Tibial artery (tissue), 4 donors: ENCODE data around the gene AGAP1.
"Not testable (repeated sequence)": the region's sequence is repeated elsewhere in the genome, so short reads cannot be mapped to it uniquely, and the experiment has no call there.

Experiments
- DNase-seq, 2 donors: peaks; one replicate each; pipeline ENCODE4 v3.0.0-alpha.2; 2019
- H3K27ac ChIP-seq, 2 donors: fragments of 200-600 bp; sonication (generic) in 1 of 2; 1 replicate in 1 of 2; 2 replicates in 1 of 2; pipeline ENCODE4 v1.5.1; 2018 to 2019; ENCODE audit warnings: mild to moderate bottlenecking in 1 of 2
- H3K27me3 ChIP-seq, 2 donors: fragments of 200-600 bp; sonication (generic) in 1 of 2; one replicate each; pipeline versions ENCODE4 v1.5.1 to v1.6.0; 2016 to 2019
- H3K36me3 ChIP-seq, 3 donors: fragments of 200-600 bp; sonication (generic) in 2 of 3; one replicate each; pipeline ENCODE4 v1.5.1; 2016 to 2019; ENCODE audit warnings: mild to moderate bottlenecking in 2 of 3
- H3K4me1 ChIP-seq, 4 donors: fragments of 200-600 bp; sonication (generic) in 2 of 4; 1 replicate in 3 of 4; 2 replicates in 1 of 4; pipeline ENCODE4 v1.5.1; 2016 to 2019
- H3K4me3 ChIP-seq, 2 donors: fragments of 200-600 bp; sonication (generic) in 1 of 2; 1 replicate in 1 of 2; 2 replicates in 1 of 2; pipeline ENCODE4 v1.5.1; 2018 to 2019; ENCODE audit warnings: mild to moderate bottlenecking in 2 of 2
- H3K9me3 ChIP-seq, 3 donors: fragments of 200-600 bp; sonication (generic) in 1 of 3; one replicate each; pipeline ENCODE4 v1.5.1; 2016 to 2019
- CTCF ChIP-seq, 2 experiments: fragments of 200-600 bp in 1 of 2; fragments of 450-650 bp in 1 of 2; IDR thresholded peaks; one replicate each; pipeline ENCODE4 v1.5.1; 2017 to 2019; ENCODE audit warnings: antibody characterized with exemption in 2 of 2, mild to moderate bottlenecking in 1 of 2, moderate library complexity in 1 of 2
- intact Hi-C: fragments of 100-400 bp; cut with DNase I; formaldehyde crosslinking; loops from one replicate; pipeline ENCODE4 v1.15.0; 2023; ENCODE audit warnings: low total_unique reads

AGAP1 gene

GRCh38 chr2:236130349-236130998, 636.6 kb downstream of the AGAP1 start:
- Histone ChIP-seq H3K36me3 (peaks cover 0 to 26% (median 4%) of the 10 kb centered on the region in 3 donors), H3K4me3 (no peak overlapping the region), H3K27ac (no peak overlapping the region), H3K27me3 (no peaks in the 10 kb centered on the region), H3K4me1 (no peaks in the 10 kb centered on the region), H3K9me3 (no peaks in the 10 kb centered on the region)
- DNase-seq: peak in 1 of 2 donors; percentile 59
- intact Hi-C loops: no loop called here
- no peak for TF ChIP-seq CTCF (IDR thresholded peaks at IDR 0.05)

- DNase-seq: peak in 1 of 2 donors; percentile 56
- peaks cover 0 to 19% (median 0%) of the 10 kb centered on the region in 3 donors for H3K36me3 ChIP-seq
- intact Hi-C loops: no loop called here
- no peak overlapping the region for H3K4me3 ChIP-seq
- H3K4me1 ChIP-seq: no peaks in the 10 kb centered on the region
- no peaks in the 10 kb centered on the region for H3K27me3 ChIP-seq
- H3K9me3 ChIP-seq: no peaks in the 10 kb centered on the region
- no peak overlapping the region for H3K27ac ChIP-seq
- no peak for TF ChIP-seq CTCF (IDR thresholded peaks at IDR 0.05)
These were observed 637.3 kb downstream of the AGAP1 start for GRCh38 chr2:236131073-236131692.

- intact Hi-C loops: no loop called here
- Histone ChIP-seq H3K4me1 (no peaks in the 10 kb centered on the region), H3K36me3 (peaks cover 0 to 4% (median 0%) of the 10 kb centered on the region in 3 donors), H3K27ac (no peak overlapping the region), H3K27me3 (no peaks in the 10 kb centered on the region), H3K9me3 (no peaks in the 10 kb centered on the region), H3K4me3 (no peak overlapping the region)
- no peak for TF ChIP-seq CTCF (IDR thresholded peaks at IDR 0.05)
- peak in 1 of 2 donors; percentile 44 for DNase-seq
These were observed 639.7 kb downstream of the AGAP1 start for GRCh38 chr2:236133410-236134012.

- DNase-seq: no peak
- intact Hi-C loops: no loop called here
- Histone ChIP-seq H3K4me3 (no peak overlapping the region), H3K4me1 (no peaks in the 10 kb centered on the region), H3K27me3 (peaks cover 0 to 6% of the 10 kb centered on the region in 2 donors), H3K27ac (no peak overlapping the region), H3K9me3 (peaks cover 0 to 4% (median 0%) of the 10 kb centered on the region in 3 donors), H3K36me3 (no peaks in the 10 kb centered on the region)
- TF ChIP-seq CTCF (IDR thresholded peaks at IDR 0.05): no peak
These were observed 642.7 kb downstream of the AGAP1 start for GRCh38 chr2:236136538-236136937.

- intact Hi-C loops: no loop called here
- peaks cover 0 to 4% (median 0%) of the 10 kb centered on the region in 3 donors for H3K9me3 ChIP-seq
These were observed 643.2 kb downstream of the AGAP1 start for GRCh38 chr2:236137066-236137465.

GRCh38 chr2:236141616-236142015, 647.8 kb downstream of the AGAP1 start:
- H3K9me3 ChIP-seq, H3K27ac ChIP-seq, DNase-seq, H3K36me3 ChIP-seq, H3K4me1 ChIP-seq, H3K4me3 ChIP-seq, intact Hi-C loops: not testable (repeated sequence)
- H3K27me3 ChIP-seq: peaks cover 0 to 36% of the 10 kb centered on the region in 2 donors

More at GRCh38 chr2:236137066-236137465, 643.2 kb downstream of the AGAP1 start:
- H3K4me1 ChIP-seq: no peaks in the 10 kb centered on the region
- H3K27me3 ChIP-seq: peaks cover 0 to 11% of the 10 kb centered on the region in 2 donors
- DNase-seq: no peak
- no peak overlapping the region for H3K4me3 ChIP-seq
- no peak overlapping the region for H3K27ac ChIP-seq
- no peak for TF ChIP-seq CTCF (IDR thresholded peaks at IDR 0.05)
- H3K36me3 ChIP-seq: no peaks in the 10 kb centered on the region
